ENCODE data around the gene ATG3. TPM values are rescaled to one million over a fixed set of nuclear protein-coding genes. Genes with fewer than 3 reads are reported as not detected.

The ATG3 gene
- total RNA-seq, 1 experiment from 2014 or later: 97.2 TPM

GRCh38 chr3:112597945-112598344, 36.2 kb upstream of the ATG3 start:
- Mint-ChIP-seq H3K4me1 (ENCODE audit: insufficient read depth, unreplicated experiment) (no peaks in the 10 kb centered on the region), H3K4me3 (ENCODE audit: unreplicated experiment) (no peak overlapping the region), H3K9me3 (ENCODE audit: unreplicated experiment) (no peaks in the 10 kb centered on the region), H3K27ac (ENCODE audit: low read depth, unreplicated experiment) (no peak overlapping the region), H3K27me3 (ENCODE audit: insufficient read depth, unreplicated experiment) (no peaks in the 10 kb centered on the region), H3K36me3 (ENCODE audit: insufficient read depth, unreplicated experiment) (peaks cover 6% of the 10 kb centered on the region)
- intact Hi-C loops (cut with micrococcal nuclease): no loop called here
- no peak for DNase-seq (ENCODE audit: unreplicated experiment)
- ChIA-PET CTCF (interaction anchor here (1.1 to 2.8 kb wide), 4 partner anchors 16 to 32 kb away, joined by 3 to 12 read pairs (median 4); no protein-coding TSS in a partner anchor), POLR2A (no interaction called here)
- no TSS peak for BruUV-seq (replicated peaks)
- TF ChIP-seq CTCF (IDR thresholded peaks at IDR 0.05; ENCODE audit: unreplicated experiment): no peak

GRCh38 chr3:112594856-112595255, 33.1 kb upstream of the ATG3 start:
- H3K4me1 Mint-ChIP-seq (ENCODE audit: insufficient read depth, unreplicated experiment): no peaks in the 10 kb centered on the region
- no peak overlapping the region for H3K27ac Mint-ChIP-seq (ENCODE audit: low read depth, unreplicated experiment)
- ChIA-PET CTCF (interaction anchor here (0.7 to 4.1 kb wide), 4 partner anchors 13 to 385 kb away, joined by 3 to 14 read pairs (median 3); no protein-coding TSS in a partner anchor), POLR2A (interaction anchor here (0.9 to 1.7 kb wide), 3 partner anchors 10 to 395 kb away, joined by 3 read pairs; no protein-coding TSS in a partner anchor)
- intact Hi-C loops (cut with micrococcal nuclease): no loop called here
- TF ChIP-seq CTCF (IDR thresholded peaks at IDR 0.05; ENCODE audit: unreplicated experiment): no peak
- no peaks in the 10 kb centered on the region for H3K27me3 Mint-ChIP-seq (ENCODE audit: insufficient read depth, unreplicated experiment)
- H3K4me3 Mint-ChIP-seq (ENCODE audit: unreplicated experiment): no peak overlapping the region
- H3K36me3 Mint-ChIP-seq (ENCODE audit: insufficient read depth, unreplicated experiment): peaks cover 22% of the 10 kb centered on the region
- DNase-seq (ENCODE audit: unreplicated experiment): no peak
- BruUV-seq (replicated peaks): no TSS peak
- H3K9me3 Mint-ChIP-seq (ENCODE audit: unreplicated experiment): no peaks in the 10 kb centered on the region

- Mint-ChIP-seq H3K4me3 (ENCODE audit: unreplicated experiment) (no peak overlapping the region), H3K36me3 (ENCODE audit: insufficient read depth, unreplicated experiment) (peaks cover 22% of the 10 kb centered on the region), H3K9me3 (ENCODE audit: unreplicated experiment) (no peaks in the 10 kb centered on the region), H3K27ac (ENCODE audit: low read depth, unreplicated experiment) (no peak overlapping the region), H3K27me3 (ENCODE audit: insufficient read depth, unreplicated experiment) (no peaks in the 10 kb centered on the region), H3K4me1 (ENCODE audit: insufficient read depth, unreplicated experiment) (no peaks in the 10 kb centered on the region)
- intact Hi-C loops (cut with micrococcal nuclease): no loop called here
- ChIA-PET CTCF (interaction anchor here (4.1 kb wide), 1 partner anchor 11 kb away, joined by 14 read pairs; no protein-coding TSS in a partner anchor), POLR2A (interaction anchor here (0.8 to 1.7 kb wide), 2 partner anchors 9 to 397 kb away, joined by 3 read pairs; no protein-coding TSS in a partner anchor)
- no peak for TF ChIP-seq CTCF (IDR thresholded peaks at IDR 0.05; ENCODE audit: unreplicated experiment)
- no TSS peak for BruUV-seq (replicated peaks)
- DNase-seq (ENCODE audit: unreplicated experiment): no peak
Observed at GRCh38 chr3:112593258-112593657, 31.5 kb upstream of the ATG3 start.

DNA sequence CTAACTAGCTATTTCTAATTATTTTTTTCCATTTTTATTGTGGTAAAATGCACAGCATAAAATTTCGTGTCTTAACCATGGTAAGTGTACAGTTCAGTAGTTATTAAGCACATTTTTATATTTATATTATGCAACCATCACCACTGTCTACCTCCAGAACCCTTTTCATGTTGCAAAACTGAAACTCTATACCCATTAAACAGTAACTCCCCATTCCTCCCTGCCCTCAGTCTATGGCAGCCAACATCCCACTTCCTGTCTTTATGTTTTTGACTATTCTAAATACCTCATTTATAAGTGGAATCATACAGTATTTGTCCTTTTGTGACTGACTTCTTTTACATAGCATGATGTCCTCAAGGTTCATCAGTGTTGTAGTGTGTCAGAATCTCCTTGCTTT, 25.6 kb upstream of the ATG3 start:
- Mint-ChIP-seq H3K4me1 (ENCODE audit: insufficient read depth, unreplicated experiment) (no peaks in the 10 kb centered on the region), H3K9me3 (ENCODE audit: unreplicated experiment) (no peaks in the 10 kb centered on the region), H3K27ac (ENCODE audit: low read depth, unreplicated experiment) (no peak overlapping the region), H3K4me3 (ENCODE audit: unreplicated experiment) (no peak overlapping the region), H3K27me3 (ENCODE audit: insufficient read depth, unreplicated experiment) (no peaks in the 10 kb centered on the region), H3K36me3 (ENCODE audit: insufficient read depth, unreplicated experiment) (peaks cover 40% of the 10 kb centered on the region)
- DNase-seq (ENCODE audit: unreplicated experiment): no peak
- ChIA-PET POLR2A (interaction anchor here (1.4 kb wide), 2 partner anchors 9 to 13 kb away, joined by 3 to 6 read pairs; no protein-coding TSS in a partner anchor), CTCF (interaction anchor here (0.6 to 1.9 kb wide), 5 partner anchors 8 to 55 kb away, joined by 3 to 6 read pairs (median 3); no protein-coding TSS in a partner anchor)
- TF ChIP-seq CTCF (IDR thresholded peaks at IDR 0.05; ENCODE audit: unreplicated experiment): no peak
- BruUV-seq (replicated peaks): no TSS peak
- intact Hi-C loops (cut with micrococcal nuclease): loop anchor here (10.0 kb wide), 1 partner anchor 697 kb away; no protein-coding TSS in a partner anchor

Measured in MCF 10A (cell line).